ENCODE results near the gene JMJD6. TPM values are rescaled to one million over a fixed set of nuclear protein-coding genes. Genes with fewer than 3 reads are reported as not detected.

JMJD6 gene
- total and polyA plus RNA-seq, 9 of the 15 experiments (the other 6 are each of a cell fraction or from before 2014, with no cell fraction given) = 2.5 to 52.3 (median 36.3) TPM

- TF ChIP-seq ZNF134 (CRISPR knock-in tag; conservative IDR thresholded peaks at IDR 0.05) (no peak), ZBTB7A (IDR thresholded peaks at IDR 0.05; ENCODE audit: borderline replicate concordance, control insufficient read depth, low read depth, low read length) (no peak), IRF1 (CRISPR knock-in tag; IDR thresholded peaks at IDR 0.05; ENCODE audit: borderline replicate concordance) (no peak), NFE2 (IDR thresholded peaks at IDR 0.05; ENCODE audit: low read depth) (no peak), ZFP1 (CRISPR knock-in tag; IDR thresholded peaks at IDR 0.05) (no peak), ZNF175 (CRISPR knock-in tag; IDR thresholded peaks at IDR 0.05; ENCODE audit: low read depth) (no peak), PHF21A (IDR thresholded peaks at IDR 0.05; ENCODE audit: borderline replicate concordance, low read depth) (no peak), CEBPZ (IDR thresholded peaks at IDR 0.05; ENCODE audit: borderline replicate concordance, low read depth, low read length) (peak; percentile 99), CHCHD3 (CRISPR knock-in tag; IDR thresholded peaks at IDR 0.05) (no peak), ZNF263 (CRISPR knock-in tag; IDR thresholded peaks at IDR 0.05; ENCODE audit: borderline replicate concordance) (no peak), NR2F6 (CRISPR knock-in tag; IDR thresholded peaks at IDR 0.05) (no peak), TEAD2 (tag; IDR thresholded peaks at IDR 0.05) (no peak), PHF20 (IDR thresholded peaks at IDR 0.05; ENCODE audit: partially characterized antibody) (peak; percentile 29)
- TF ChIP-seq, protein P1, sequence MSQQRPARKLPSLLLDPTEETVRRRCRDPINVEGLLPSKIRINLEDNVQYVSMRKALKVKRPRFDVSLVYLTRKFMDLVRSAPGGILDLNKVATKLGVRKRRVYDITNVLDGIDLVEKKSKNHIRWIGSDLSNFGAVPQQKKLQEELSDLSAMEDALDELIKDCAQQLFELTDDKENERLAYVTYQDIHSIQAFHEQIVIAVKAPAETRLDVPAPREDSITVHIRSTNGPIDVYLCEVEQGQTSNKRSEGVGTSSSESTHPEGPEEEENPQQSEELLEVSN (IDR thresholded peaks at IDR 0.05; ENCODE audit: borderline replicate concordance in 1 of 2, extremely low read depth in 1 of 2, insufficient read depth in 1 of 2, insufficient read length in 1 of 2, low read depth in 1 of 2, low read length in 1 of 2, poor library complexity in 1 of 2, severe bottlenecking in 1 of 2) = peak in 1 of 2 experiments; percentile 39
- TF ChIP-seq, protein P2, sequence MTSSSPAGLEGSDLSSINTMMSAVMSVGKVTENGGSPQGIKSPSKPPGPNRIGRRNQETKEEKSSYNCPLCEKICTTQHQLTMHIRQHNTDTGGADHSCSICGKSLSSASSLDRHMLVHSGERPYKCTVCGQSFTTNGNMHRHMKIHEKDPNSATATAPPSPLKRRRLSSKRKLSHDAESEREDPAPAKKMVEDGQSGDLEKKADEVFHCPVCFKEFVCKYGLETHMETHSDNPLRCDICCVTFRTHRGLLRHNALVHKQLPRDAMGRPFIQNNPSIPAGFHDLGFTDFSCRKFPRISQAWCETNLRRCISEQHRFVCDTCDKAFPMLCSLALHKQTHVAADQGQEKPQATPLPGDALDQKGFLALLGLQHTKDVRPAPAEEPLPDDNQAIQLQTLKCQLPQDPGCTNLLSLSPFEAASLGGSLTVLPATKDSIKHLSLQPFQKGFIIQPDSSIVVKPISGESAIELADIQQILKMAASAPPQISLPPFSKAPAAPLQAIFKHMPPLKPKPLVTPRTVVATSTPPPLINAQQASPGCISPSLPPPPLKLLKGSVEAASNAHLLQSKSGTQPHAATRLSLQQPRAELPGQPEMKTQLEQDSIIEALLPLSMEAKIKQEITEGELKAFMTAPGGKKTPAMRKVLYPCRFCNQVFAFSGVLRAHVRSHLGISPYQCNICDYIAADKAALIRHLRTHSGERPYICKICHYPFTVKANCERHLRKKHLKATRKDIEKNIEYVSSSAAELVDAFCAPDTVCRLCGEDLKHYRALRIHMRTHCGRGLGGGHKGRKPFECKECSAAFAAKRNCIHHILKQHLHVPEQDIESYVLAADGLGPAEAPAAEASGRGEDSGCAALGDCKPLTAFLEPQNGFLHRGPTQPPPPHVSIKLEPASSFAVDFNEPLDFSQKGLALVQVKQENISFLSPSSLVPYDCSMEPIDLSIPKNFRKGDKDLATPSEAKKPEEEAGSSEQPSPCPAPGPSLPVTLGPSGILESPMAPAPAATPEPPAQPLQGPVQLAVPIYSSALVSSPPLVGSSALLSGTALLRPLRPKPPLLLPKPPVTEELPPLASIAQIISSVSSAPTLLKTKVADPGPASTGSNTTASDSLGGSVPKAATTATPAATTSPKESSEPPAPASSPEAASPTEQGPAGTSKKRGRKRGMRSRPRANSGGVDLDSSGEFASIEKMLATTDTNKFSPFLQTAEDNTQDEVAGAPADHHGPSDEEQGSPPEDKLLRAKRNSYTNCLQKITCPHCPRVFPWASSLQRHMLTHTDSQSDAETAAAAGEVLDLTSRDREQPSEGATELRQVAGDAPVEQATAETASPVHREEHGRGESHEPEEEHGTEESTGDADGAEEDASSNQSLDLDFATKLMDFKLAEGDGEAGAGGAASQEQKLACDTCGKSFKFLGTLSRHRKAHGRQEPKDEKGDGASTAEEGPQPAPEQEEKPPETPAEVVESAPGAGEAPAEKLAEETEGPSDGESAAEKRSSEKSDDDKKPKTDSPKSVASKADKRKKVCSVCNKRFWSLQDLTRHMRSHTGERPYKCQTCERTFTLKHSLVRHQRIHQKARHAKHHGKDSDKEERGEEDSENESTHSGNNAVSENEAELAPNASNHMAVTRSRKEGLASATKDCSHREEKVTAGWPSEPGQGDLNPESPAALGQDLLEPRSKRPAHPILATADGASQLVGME (CRISPR knock-in tag; IDR thresholded peaks at IDR 0.05) = no peak
Observed at GRCh38 chr17:76671123-76671911, 55.1 kb downstream of the JMJD6 start (continued).
